ENCODE results near the gene TSPAN13. TPM values are rescaled to one million over a fixed set of nuclear protein-coding genes. Genes with fewer than 3 reads are reported as not detected.

The TSPAN13 gene
- total RNA-seq, 1 experiment from 2014 or later: 32.7 TPM

GRCh38 chr7:16817536-16817935, 64.0 kb downstream of the TSPAN13 start (continued):
- no peak for TF ChIP-seq SMAD3 (CRISPR knock-in tag; IDR thresholded peaks at IDR 0.05; ENCODE audit: borderline replicate concordance)
- no peak for TF ChIP-seq ELF4 (CRISPR knock-in tag; IDR thresholded peaks at IDR 0.05; ENCODE audit: low read depth)
- TF ChIP-seq FOXK1 (CRISPR knock-in tag; IDR thresholded peaks at IDR 0.05): no peak

GRCh38 chr7:16818732-16819131, 65.2 kb downstream of the TSPAN13 start:
- H3K9me3 Mint-ChIP-seq: peaks cover 15% of the 10 kb centered on the region
- ChIA-PET CTCF (no interaction called here), POLR2A (interaction anchor here (0.6 to 0.7 kb wide), 2 partner anchors 27 to 1644 kb away, joined by 6 read pairs; no protein-coding TSS in a partner anchor)
- DNase-seq (ENCODE audit: low spot score) (no peak), ATAC-seq (no peak)
- 0 out of 2 replicates have a peak, but pooled peaks cover 6% of the 10 kb centered on the region for H3K36me3 Mint-ChIP-seq
- no peak overlapping the region for H3K27ac Mint-ChIP-seq
- no peaks in the 10 kb centered on the region for H3K4me1 Mint-ChIP-seq
- H3K27me3 Mint-ChIP-seq (ENCODE audit: low read depth): no peaks in the 10 kb centered on the region
- no peak for TF ChIP-seq E2F1 (CRISPR knock-in tag; IDR thresholded peaks at IDR 0.05)
- no peak overlapping the region for H3K4me3 Mint-ChIP-seq

- POLR2A ChIA-PET: no interaction called here
- Mint-ChIP-seq H3K9me3 (peaks cover 15% of the 10 kb centered on the region), H3K4me1 (no peaks in the 10 kb centered on the region), H3K4me3 (no peak overlapping the region), H3K27me3 (ENCODE audit: low read depth) (no peaks in the 10 kb centered on the region), H3K27ac (no peak overlapping the region), H3K36me3 (0 out of 2 replicates have a peak, but pooled peaks cover 6% of the 10 kb centered on the region)
- CTCF ChIA-PET: no interaction called here
- no peak for TF ChIP-seq CREB1 (CRISPR knock-in tag; IDR thresholded peaks at IDR 0.05)
- no peak for TF ChIP-seq STAT6 (CRISPR knock-in tag; conservative IDR thresholded peaks at IDR 0.05; ENCODE audit: low read depth)
- TF ChIP-seq ATF3 (CRISPR knock-in tag; conservative IDR thresholded peaks at IDR 0.05): no peak
- ATAC-seq (no peak), DNase-seq (ENCODE audit: low spot score) (no peak)
Observed at GRCh38 chr7:16822029-16822428, 68.5 kb downstream of the TSPAN13 start.

GRCh38 chr7:16826060-16826459, 72.5 kb downstream of the TSPAN13 start:
- no peak for ATAC-seq

More at GRCh38 chr7:16826060-16826459, 72.5 kb downstream of the TSPAN13 start:
- Mint-ChIP-seq H3K27me3 (ENCODE audit: low read depth) (no peaks in the 10 kb centered on the region), H3K36me3 (no peaks in the 10 kb centered on the region), H3K4me1 (no peaks in the 10 kb centered on the region), H3K4me3 (no peak overlapping the region), H3K9me3 (peaks cover 13% of the 10 kb centered on the region), H3K27ac (no peak overlapping the region)
- TF ChIP-seq ATF6 (CRISPR knock-in tag; IDR thresholded peaks at IDR 0.05) (no peak), CBFB (CRISPR knock-in tag; IDR thresholded peaks at IDR 0.05; ENCODE audit: low read depth) (no peak), ATF1 (CRISPR knock-in tag; IDR thresholded peaks at IDR 0.05) (no peak), PRDM15 (CRISPR knock-in tag; IDR thresholded peaks at IDR 0.05) (no peak), TEAD4 (CRISPR knock-in tag; IDR thresholded peaks at IDR 0.05) (no peak), USF1 (CRISPR knock-in tag; IDR thresholded peaks at IDR 0.05) (no peak), ESRRA (CRISPR knock-in tag; IDR thresholded peaks at IDR 0.05; ENCODE audit: borderline replicate concordance) (no peak), EMX1 (CRISPR knock-in tag; IDR thresholded peaks at IDR 0.05) (no peak)
- no peak for DNase-seq (ENCODE audit: low spot score)
- ChIA-PET POLR2A (no interaction called here), CTCF (no interaction called here)

Measured in WTC11 (cell line).